GM12878 (cell line): ENCODE measurements around the gene SLC25A45.

ENCODE experiments used
- BMI1 ChIP-seq: fragments of 450-650 bp; IDR thresholded peaks from 2 replicates; pipeline ENCODE4 v1.6.1; 2016; ENCODE audit warnings: mild to moderate bottlenecking, moderate library complexity, borderline replicate concordance
- CREM ChIP-seq: IDR thresholded peaks from 2 replicates; pipeline ENCODE4 v1.6.1; 2014; ENCODE audit warnings: antibody characterized with exemption, low read depth
- EP300 ChIP-seq, 2 experiments: fragments of 150-350 bp in 1 of 2; IDR thresholded peaks; 2 replicates each; pipeline ENCODE4 v1.6.1; 2011 to 2012; ENCODE audit warnings: low read depth in 2 of 2, low read length in 2 of 2, borderline replicate concordance in 1 of 2, improper control_type of control experiment in 1 of 2, inconsistent platforms in 1 of 2; ENCODE audit not compliant: control insufficient read depth in 1 of 2
- POLR2AphosphoS2 ChIP-seq: IDR thresholded peaks from 2 replicates; pipeline ENCODE4 v1.6.1; 2011; ENCODE audit warnings: low read depth, mild to moderate bottlenecking, low read length, improper control_type of control experiment, moderate library complexity
- RAD21 ChIP-seq: IDR thresholded peaks from 2 replicates; pipeline ENCODE4 v1.6.1; 2011; ENCODE audit warnings: mild to moderate bottlenecking, low read depth, low read length, moderate library complexity; ENCODE audit not compliant: insufficient read depth
- RCOR1 ChIP-seq: conservative IDR thresholded peaks from 2 replicates; pipeline ENCODE4 v1.6.1; 2012; ENCODE audit warnings: low read depth, low read length, improper control_type of control experiment
- TF ChIP-seq, protein P1 (sequence below), 3 experiments: IDR thresholded peaks in 2 of 3; conservative IDR thresholded peaks in 1 of 3; 2 replicates each; pipeline ENCODE4 v1.5.1; 2011; ENCODE audit warnings: low read depth in 3 of 3, low read length in 3 of 3, mild to moderate bottlenecking in 3 of 3, control low read depth in 2 of 3, moderate library complexity in 2 of 3, inconsistent platforms in 1 of 3, mixed read lengths in 1 of 3; ENCODE audit not compliant: control insufficient read depth in 2 of 3, insufficient read depth in 1 of 3; ENCODE audit errors: extremely low read depth in 1 of 3
- TF ChIP-seq, protein P2 (sequence below): IDR thresholded peaks from 2 replicates; pipeline ENCODE4 v1.6.1; 2011; ENCODE audit warnings: borderline replicate concordance, low read depth, mild to moderate bottlenecking, moderate library complexity, mixed read lengths, low read length; ENCODE audit not compliant: insufficient read depth; ENCODE audit errors: extremely low read length

DNA sequence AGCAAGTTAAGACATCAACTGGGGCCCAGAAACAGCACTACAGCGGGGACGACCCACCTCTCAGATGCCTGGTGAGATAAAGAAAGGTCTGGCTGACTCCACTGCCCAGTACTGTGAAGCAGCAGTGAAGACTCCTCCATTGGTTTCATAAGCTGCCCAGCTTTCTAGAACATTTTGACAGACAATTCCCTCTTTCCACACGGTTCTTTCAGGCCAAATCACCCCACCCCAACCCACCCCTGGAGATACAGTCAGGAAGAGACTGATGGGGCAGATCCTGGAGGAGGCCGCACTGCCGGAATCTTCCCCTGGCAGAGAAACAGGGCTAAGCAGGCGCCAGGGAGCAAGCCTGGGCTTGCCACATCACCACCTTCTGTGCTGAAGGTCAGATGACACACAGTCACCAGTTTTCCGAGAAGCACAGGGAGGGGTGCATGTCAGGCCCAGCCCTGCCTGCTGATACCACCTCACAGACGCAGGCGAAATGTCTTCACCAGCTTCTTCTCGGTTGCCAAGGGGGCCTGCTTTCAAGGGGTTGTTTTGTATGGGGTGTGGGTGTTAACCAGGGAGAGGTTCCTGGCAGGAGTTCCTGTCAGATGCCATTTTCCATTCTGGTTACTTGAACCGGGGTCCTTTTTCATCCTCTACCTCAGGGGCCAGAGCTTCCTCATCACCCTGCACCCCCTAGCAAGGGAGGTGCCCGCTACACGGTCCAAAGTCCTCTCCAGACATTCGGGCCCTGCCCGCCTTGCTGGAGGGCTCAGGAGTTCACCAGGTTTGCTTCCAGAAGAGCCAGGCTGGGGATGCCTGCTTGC, 38.7 kb upstream of the SLC25A45 start:
- TF ChIP-seq RCOR1 (0 out of 2 replicates have a peak, but pooled peaks have one; percentile 17), BMI1 (no peak), POLR2AphosphoS2 (peak; percentile 92; the same call in 1 of the 2 replicates), RAD21 (no peak), CREM (peak; percentile 1; the same call in 1 of the 2 replicates), EP300 (IDR thresholded peaks at IDR 0.05; ENCODE audit: borderline replicate concordance in 1 of 2, control insufficient read depth in 1 of 2, low read depth in 2 of 2, low read length in 2 of 2) (peak; percentile 45 to 71; a peak in 2 of 4 replicates)
- TF ChIP-seq, protein P1, sequence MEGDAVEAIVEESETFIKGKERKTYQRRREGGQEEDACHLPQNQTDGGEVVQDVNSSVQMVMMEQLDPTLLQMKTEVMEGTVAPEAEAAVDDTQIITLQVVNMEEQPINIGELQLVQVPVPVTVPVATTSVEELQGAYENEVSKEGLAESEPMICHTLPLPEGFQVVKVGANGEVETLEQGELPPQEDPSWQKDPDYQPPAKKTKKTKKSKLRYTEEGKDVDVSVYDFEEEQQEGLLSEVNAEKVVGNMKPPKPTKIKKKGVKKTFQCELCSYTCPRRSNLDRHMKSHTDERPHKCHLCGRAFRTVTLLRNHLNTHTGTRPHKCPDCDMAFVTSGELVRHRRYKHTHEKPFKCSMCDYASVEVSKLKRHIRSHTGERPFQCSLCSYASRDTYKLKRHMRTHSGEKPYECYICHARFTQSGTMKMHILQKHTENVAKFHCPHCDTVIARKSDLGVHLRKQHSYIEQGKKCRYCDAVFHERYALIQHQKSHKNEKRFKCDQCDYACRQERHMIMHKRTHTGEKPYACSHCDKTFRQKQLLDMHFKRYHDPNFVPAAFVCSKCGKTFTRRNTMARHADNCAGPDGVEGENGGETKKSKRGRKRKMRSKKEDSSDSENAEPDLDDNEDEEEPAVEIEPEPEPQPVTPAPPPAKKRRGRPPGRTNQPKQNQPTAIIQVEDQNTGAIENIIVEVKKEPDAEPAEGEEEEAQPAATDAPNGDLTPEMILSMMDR (IDR thresholded peaks at IDR 0.05 in 2 of 3, conservative IDR thresholded peaks at IDR 0.05 in 1 of 3; ENCODE audit: control insufficient read depth in 2 of 3, extremely low read depth in 1 of 3, insufficient read depth in 1 of 3, low read depth in 3 of 3, low read length in 3 of 3): no peak
- TF ChIP-seq, protein P2, sequence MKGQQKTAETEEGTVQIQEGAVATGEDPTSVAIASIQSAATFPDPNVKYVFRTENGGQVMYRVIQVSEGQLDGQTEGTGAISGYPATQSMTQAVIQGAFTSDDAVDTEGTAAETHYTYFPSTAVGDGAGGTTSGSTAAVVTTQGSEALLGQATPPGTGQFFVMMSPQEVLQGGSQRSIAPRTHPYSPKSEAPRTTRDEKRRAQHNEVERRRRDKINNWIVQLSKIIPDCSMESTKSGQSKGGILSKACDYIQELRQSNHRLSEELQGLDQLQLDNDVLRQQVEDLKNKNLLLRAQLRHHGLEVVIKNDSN: peak; percentile 54
